Immature natural killer cell (primary cell): ENCODE data around the gene DCUN1D1. TPM values are rescaled to one million over a fixed set of nuclear protein-coding genes. Genes with fewer than 3 reads are reported as not detected.
A peak's percentile ranks its signal among the peaks of the same experiment; 100 is the strongest.

Source experiments
- DNase-seq, 3 donors: peaks; one replicate each; pipeline ENCODE4 v3.0.0; 2022; ENCODE audit warnings: mixed read lengths in 1 of 3
- H3K27ac Mint-ChIP-seq, 6 donors: one replicate each; pipeline ENCODE4 v1.8.0; 2020; ENCODE audit warnings: mixed read lengths in 6 of 6, mild to moderate bottlenecking in 5 of 6, inconsistent platforms in 4 of 6, moderate library complexity in 3 of 6
- H3K27me3 Mint-ChIP-seq, 3 donors: one replicate each; pipeline ENCODE4 v1.8.0; 2020 to 2021; ENCODE audit warnings: low read depth in 3 of 3, mild to moderate bottlenecking in 3 of 3, mixed read lengths in 3 of 3, moderate library complexity in 3 of 3, inconsistent platforms in 1 of 3
- H3K36me3 Mint-ChIP-seq, 3 donors: one replicate each; pipeline ENCODE4 v1.8.0; 2020; ENCODE audit warnings: mixed read lengths in 3 of 3, inconsistent platforms in 2 of 3, mild to moderate bottlenecking in 2 of 3
- H3K4me1 Mint-ChIP-seq, 2 donors: one replicate each; pipeline ENCODE4 v1.8.0; 2020; ENCODE audit warnings: inconsistent platforms in 2 of 2, mild to moderate bottlenecking in 2 of 2, mixed read lengths in 2 of 2, moderate library complexity in 1 of 2
- H3K4me3 Mint-ChIP-seq, 5 donors: one replicate each; pipeline ENCODE4 v1.8.0; 2020; ENCODE audit warnings: mild to moderate bottlenecking in 5 of 5, mixed read lengths in 5 of 5, inconsistent platforms in 3 of 5, moderate library complexity in 3 of 5
- H3K9me3 Mint-ChIP-seq, 6 donors: one replicate each; pipeline ENCODE4 v1.8.0; 2020; ENCODE audit warnings: mild to moderate bottlenecking in 6 of 6, mixed read lengths in 6 of 6, inconsistent platforms in 4 of 6, moderate library complexity in 3 of 6
- polyA plus RNA-seq, 3 donors: library from polyadenylated mRNA; unstranded; fragments of 300-500 nt; fragmentation: Illumina TruSeq; gene quantifications; one replicate each; pipeline ENCODE4 v1.2.3, GENCODE V29; 2021

DCUN1D1 gene
- polyA plus RNA-seq, 3 donors from 2014 or later = 27.0 to 34.5 (median 31.4) TPM

GRCh38 chr3:182940266-182940808 lies 40.0 kb downstream of the DCUN1D1 start:
- H3K9me3 Mint-ChIP-seq = no peaks in the 10 kb centered on the region
- H3K27ac Mint-ChIP-seq = no peak overlapping the region
- peaks cover 9 to 11% (median 10%) of the 10 kb centered on the region in 3 donors for H3K36me3 Mint-ChIP-seq
- peaks cover 13 to 20% of the 10 kb centered on the region in 2 donors for H3K4me1 Mint-ChIP-seq
- peaks cover 0 to 2% (median 0%) of the 10 kb centered on the region in 3 donors for H3K27me3 Mint-ChIP-seq
- DNase-seq = no peak
- H3K4me3 Mint-ChIP-seq = no peak overlapping the region

DNA sequence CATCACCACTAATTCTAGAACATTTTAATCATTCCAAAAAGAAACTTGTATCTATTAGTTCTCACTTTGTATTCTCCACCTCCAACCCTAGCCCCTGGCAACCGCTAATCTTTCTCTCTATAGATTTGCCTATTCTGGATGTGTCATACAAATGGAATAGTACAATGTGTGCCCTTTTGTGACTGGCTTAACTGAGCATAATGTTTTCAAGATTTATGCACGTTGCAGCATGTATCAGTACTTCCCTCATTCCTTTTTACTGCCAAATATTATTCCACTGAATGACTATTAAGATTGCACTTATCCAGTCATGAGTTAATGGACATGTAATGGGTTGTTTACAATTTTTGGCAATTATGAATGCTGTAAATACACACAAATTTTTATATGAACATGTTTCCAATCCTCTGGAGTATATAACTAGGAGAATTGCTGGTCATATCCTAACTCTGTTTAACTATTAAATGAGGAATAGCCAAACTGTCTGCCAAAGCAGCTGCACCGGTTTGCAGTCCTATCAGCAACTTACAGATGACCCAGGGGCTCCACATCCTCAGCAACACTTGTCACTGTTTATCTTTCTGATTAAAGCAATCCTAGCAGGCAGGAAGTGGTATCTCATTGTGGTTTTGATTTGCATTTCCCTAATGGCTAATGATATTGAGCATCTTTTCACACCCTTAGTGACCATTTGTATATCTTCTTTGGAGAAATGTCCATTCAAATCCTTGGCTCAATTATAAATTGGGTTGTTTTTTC lies 42.9 kb downstream of the DCUN1D1 start:
- H3K9me3 Mint-ChIP-seq = peaks cover 0 to 4% (median 0%) of the 10 kb centered on the region in 6 donors
- no peak for DNase-seq
- peak overlapping the region in 2 of 6 donors; percentile 25 to 51 for H3K27ac Mint-ChIP-seq
- H3K4me1 Mint-ChIP-seq = peaks cover 13 to 20% of the 10 kb centered on the region in 2 donors
- H3K4me3 Mint-ChIP-seq = peak overlapping the region in 2 of 5 donors; percentile 12 to 21
- H3K27me3 Mint-ChIP-seq = peaks cover 0 to 2% (median 0%) of the 10 kb centered on the region in 3 donors
- peaks cover 0 to 4% (median 0%) of the 10 kb centered on the region in 3 donors for H3K36me3 Mint-ChIP-seq

GRCh38 chr3:182936918-182937285 lies 43.4 kb downstream of the DCUN1D1 start:
- Mint-ChIP-seq H3K27ac (no peak overlapping the region), H3K27me3 (peaks cover 0 to 2% (median 0%) of the 10 kb centered on the region in 3 donors), H3K9me3 (peaks cover 2 to 10% (median 3%) of the 10 kb centered on the region in 6 donors), H3K4me1 (peaks cover 13 to 20% of the 10 kb centered on the region in 2 donors), H3K4me3 (no peak overlapping the region), H3K36me3 (peaks cover 4 to 9% (median 5%) of the 10 kb centered on the region in 3 donors)
- DNase-seq = no peak

GRCh38 chr3:182936239-182936917 lies 44.0 kb downstream of the DCUN1D1 start:
- Mint-ChIP-seq H3K9me3 (peaks cover 2 to 15% (median 3%) of the 10 kb centered on the region in 6 donors), H3K4me1 (peaks cover 13 to 20% of the 10 kb centered on the region in 2 donors), H3K36me3 (peaks cover 4 to 9% (median 5%) of the 10 kb centered on the region in 3 donors), H3K4me3 (no peak overlapping the region), H3K27me3 (peaks cover 0 to 2% (median 0%) of the 10 kb centered on the region in 3 donors), H3K27ac (no peak overlapping the region)
- DNase-seq = no peak

GRCh38 chr3:182935803-182936202 lies 44.5 kb downstream of the DCUN1D1 start:
- DNase-seq = no peak
- Mint-ChIP-seq H3K27ac (no peak overlapping the region), H3K9me3 (peaks cover 2 to 18% (median 5%) of the 10 kb centered on the region in 6 donors), H3K4me3 (no peak overlapping the region), H3K4me1 (peaks cover 13 to 20% of the 10 kb centered on the region in 2 donors), H3K36me3 (peaks cover 4 to 9% (median 5%) of the 10 kb centered on the region in 3 donors), H3K27me3 (peaks cover 1 to 3% (median 2%) of the 10 kb centered on the region in 3 donors)

DNA sequence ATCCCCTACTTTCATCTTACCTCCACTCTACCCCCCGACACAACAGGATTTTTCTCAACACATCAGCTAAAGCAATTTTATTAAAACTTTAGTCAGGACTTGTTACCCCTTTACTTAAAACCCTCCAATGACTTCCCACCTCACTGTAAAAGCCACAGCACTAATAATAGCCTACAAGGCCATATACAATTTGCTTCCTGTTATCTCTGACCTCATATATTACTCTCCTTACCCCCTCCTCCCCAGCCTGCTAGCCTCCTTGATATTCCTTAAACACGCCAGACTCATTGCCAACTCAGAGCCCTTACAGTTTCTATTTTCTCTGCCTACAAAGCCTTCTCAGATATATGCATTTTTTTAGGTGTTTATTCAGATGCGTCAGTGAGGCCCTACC lies 54.4 kb downstream of the DCUN1D1 start:
- H3K36me3 Mint-ChIP-seq = peaks cover 8 to 41% (median 21%) of the 10 kb centered on the region in 3 donors
- no peak for DNase-seq
- peaks cover 13 to 31% of the 10 kb centered on the region in 2 donors for H3K4me1 Mint-ChIP-seq
- peak overlapping the region in 2 of 6 donors; percentile 8 to 41 for H3K27ac Mint-ChIP-seq
- peaks cover 0 to 6% (median 0%) of the 10 kb centered on the region in 3 donors for H3K27me3 Mint-ChIP-seq
- H3K9me3 Mint-ChIP-seq = peaks cover 0 to 3% (median under 1%) of the 10 kb centered on the region in 6 donors
- H3K4me3 Mint-ChIP-seq = no peak overlapping the region

GRCh38 chr3:182925330-182925943 lies 54.9 kb downstream of the DCUN1D1 start:
- Mint-ChIP-seq H3K27ac (peak overlapping the region in 1 of 6 donors; percentile 41), H3K4me1 (peaks cover 13 to 31% of the 10 kb centered on the region in 2 donors)
- DNase-seq = no peak

GRCh38 chr3:182921665-182922355 lies 58.5 kb downstream of the DCUN1D1 start:
- DNase-seq = no peak
- Mint-ChIP-seq H3K4me3 (no peak overlapping the region), H3K27ac (no peak overlapping the region), H3K36me3 (peaks cover 7 to 27% (median 25%) of the 10 kb centered on the region in 3 donors), H3K27me3 (peaks cover 0 to 3% (median 0%) of the 10 kb centered on the region in 3 donors), H3K9me3 (no peaks in the 10 kb centered on the region), H3K4me1 (peaks cover 10 to 29% of the 10 kb centered on the region in 2 donors)

More at GRCh38 chr3:182925330-182925943, 54.9 kb downstream of the DCUN1D1 start:
- peaks cover 10 to 41% (median 26%) of the 10 kb centered on the region in 3 donors for H3K36me3 Mint-ChIP-seq
- no peak overlapping the region for H3K4me3 Mint-ChIP-seq
- H3K9me3 Mint-ChIP-seq = peaks cover 0 to 3% (median under 1%) of the 10 kb centered on the region in 6 donors
- H3K27me3 Mint-ChIP-seq = peaks cover 0 to 6% (median 0%) of the 10 kb centered on the region in 3 donors

DNA sequence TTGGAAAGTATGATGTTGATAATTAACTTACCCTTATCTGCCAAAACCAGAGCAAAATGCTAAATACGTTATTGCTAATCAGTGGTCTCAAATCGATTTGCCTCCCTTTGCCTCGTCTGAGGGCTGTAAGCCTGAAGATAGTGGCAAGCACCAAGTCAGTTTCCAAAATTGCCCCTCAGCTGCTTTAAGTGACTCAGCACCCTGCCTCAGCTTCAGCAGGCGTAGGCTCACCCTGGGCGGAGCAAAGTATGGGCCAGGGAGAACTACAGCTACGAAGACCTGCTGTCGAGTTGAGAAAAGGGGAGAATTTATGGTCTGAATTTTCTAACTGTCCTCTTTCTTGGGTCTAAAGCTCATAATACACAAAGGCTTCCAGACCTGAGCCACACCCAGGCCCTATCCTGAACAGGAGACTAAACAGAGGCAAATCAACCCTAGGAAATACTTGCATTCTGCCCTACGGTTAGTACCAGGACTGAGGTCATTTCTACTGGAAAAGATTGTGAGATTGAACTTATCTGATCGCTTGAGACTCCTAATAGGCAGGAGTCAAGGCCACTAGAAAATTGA lies 59.7 kb downstream of the DCUN1D1 start:
- H3K4me3 Mint-ChIP-seq = no peak overlapping the region
- DNase-seq = no peak
- peaks cover 4 to 30% of the 10 kb centered on the region in 2 donors for H3K4me1 Mint-ChIP-seq
- peak overlapping the region in 1 of 6 donors; percentile 31 for H3K27ac Mint-ChIP-seq
- H3K9me3 Mint-ChIP-seq = no peaks in the 10 kb centered on the region
- peaks cover 7 to 27% (median 17%) of the 10 kb centered on the region in 3 donors for H3K36me3 Mint-ChIP-seq
- peaks cover 0 to 3% (median 0%) of the 10 kb centered on the region in 3 donors for H3K27me3 Mint-ChIP-seq

- no peak overlapping the region for H3K4me3 Mint-ChIP-seq
- H3K27me3 Mint-ChIP-seq = peaks cover 0 to under 1% (median 0%) of the 10 kb centered on the region in 3 donors
- H3K27ac Mint-ChIP-seq = no peak overlapping the region
Measured at GRCh38 chr3:182919866-182920357, 60.4 kb downstream of the DCUN1D1 start.

DNA sequence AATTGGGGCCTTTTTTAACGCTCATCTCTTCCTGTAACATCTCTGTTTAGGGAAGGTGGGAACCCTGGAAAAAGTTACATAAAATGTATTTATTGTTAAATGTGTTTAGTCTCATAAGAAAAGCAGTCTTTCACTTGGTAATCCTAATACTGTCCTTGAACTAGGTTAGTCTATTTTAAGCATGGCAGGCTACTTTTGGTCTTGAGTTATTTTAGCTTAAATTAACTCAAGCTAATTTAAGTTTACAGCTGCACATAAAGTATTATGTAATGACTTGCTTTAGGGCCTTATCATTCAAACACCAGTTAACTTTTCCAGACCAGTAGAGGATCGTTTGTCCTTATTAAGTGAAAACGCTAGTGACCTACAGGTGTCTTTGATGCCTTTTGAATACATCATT lies 63.2 kb downstream of the DCUN1D1 start:
- Mint-ChIP-seq H3K36me3 (peaks cover 0 to 14% (median 8%) of the 10 kb centered on the region in 3 donors), H3K27ac (no peak overlapping the region), H3K4me1 (peaks cover 27 to 48% of the 10 kb centered on the region in 2 donors), H3K27me3 (peaks cover 0 to 3% (median 0%) of the 10 kb centered on the region in 3 donors), H3K4me3 (no peak overlapping the region), H3K9me3 (no peaks in the 10 kb centered on the region)
- DNase-seq = no peak

More at GRCh38 chr3:182919866-182920357, 60.4 kb downstream of the DCUN1D1 start:
- H3K4me1 Mint-ChIP-seq = peaks cover 7 to 30% of the 10 kb centered on the region in 2 donors
- H3K9me3 Mint-ChIP-seq = no peaks in the 10 kb centered on the region
- peaks cover 7 to 25% (median 12%) of the 10 kb centered on the region in 3 donors for H3K36me3 Mint-ChIP-seq
- DNase-seq = no peak

DNA sequence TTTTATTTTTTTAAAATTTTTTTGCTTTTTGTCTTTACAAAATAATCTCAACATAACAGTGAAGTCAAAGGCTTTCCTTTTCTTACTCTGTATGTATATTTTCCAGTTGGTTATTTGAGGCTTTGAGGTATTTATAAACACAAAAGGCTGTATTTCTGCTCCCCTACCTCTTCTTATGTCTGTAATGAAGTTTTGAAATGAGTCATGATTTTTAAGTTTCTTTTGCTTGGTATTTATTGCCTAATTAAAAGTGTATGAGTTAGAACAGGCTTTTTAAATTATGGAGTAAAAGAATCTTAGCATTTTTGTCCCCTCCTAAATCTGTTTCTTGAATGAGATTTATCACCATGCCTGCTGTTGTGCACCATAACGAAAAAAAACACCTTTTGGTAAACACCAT lies 66.0 kb downstream of the DCUN1D1 start:
- Mint-ChIP-seq H3K9me3 (no peaks in the 10 kb centered on the region), H3K27me3 (peaks cover 0 to 3% (median 0%) of the 10 kb centered on the region in 3 donors), H3K4me3 (peak overlapping the region in 4 of 5 donors; percentile 12 to 66 (median 56)), H3K36me3 (peaks cover 0 to 8% (median 5%) of the 10 kb centered on the region in 3 donors), H3K27ac (peak overlapping the region; percentile 59 to 86 (median 76)), H3K4me1 (peaks cover 47 to 73% of the 10 kb centered on the region in 2 donors)
- DNase-seq = no peak
